DOHH2 (cell line): ENCODE results near the gene DOP1A.

ENCODE experiments used
- H3F3A ChIP-seq: fragments of 200-600 bp; sonication (generic), shearing (Covaris generic); 2 replicates; pipeline ENCODE4 v1.6.0; 2016; ENCODE audit warnings: antibody characterized with exemption, mild to moderate bottlenecking; ENCODE audit not compliant: control insufficient read depth, insufficient read depth
- H3K27ac ChIP-seq: fragments of 200-600 bp; sonication (generic); 2 replicates; pipeline ENCODE4 v1.5.1; 2014; ENCODE audit warnings: low read depth, mild to moderate bottlenecking, low read length, moderate library complexity
- H3K27me3 ChIP-seq: fragments of 200-600 bp; sonication (generic); 2 replicates; pipeline ENCODE4 v1.6.1; 2014; ENCODE audit warnings: mild to moderate bottlenecking, low read length, mixed read lengths; ENCODE audit not compliant: control insufficient read depth
- H3K36me3 ChIP-seq: fragments of 200-600 bp; sonication (generic); 2 replicates; pipeline ENCODE4 v1.6.1; 2014; ENCODE audit warnings: mild to moderate bottlenecking, low read length, moderate library complexity, mixed read lengths; ENCODE audit not compliant: control insufficient read depth
- H3K4me1 ChIP-seq: fragments of 200-600 bp; sonication (generic); 2 replicates; pipeline ENCODE4 v1.6.1; 2014; ENCODE audit warnings: mild to moderate bottlenecking, low read length, mixed read lengths; ENCODE audit not compliant: control insufficient read depth
- H3K4me2 ChIP-seq: fragments of 200-600 bp; sonication (generic); 2 replicates; pipeline ENCODE4 v1.6.0; 2014; ENCODE audit warnings: mild to moderate bottlenecking, low read length, moderate library complexity
- H3K4me3 ChIP-seq: fragments of 200-600 bp; sonication (generic); 2 replicates; pipeline ENCODE4 v1.5.1; 2014; ENCODE audit warnings: mild to moderate bottlenecking, low read length, mixed read lengths
- H3K79me2 ChIP-seq: fragments of 200-600 bp; sonication (generic); 2 replicates; pipeline ENCODE4 v1.6.1; 2014; ENCODE audit warnings: mild to moderate bottlenecking, low read length, mixed read lengths; ENCODE audit not compliant: control insufficient read depth
- H3K9me2 ChIP-seq: fragments of 200-600 bp; sonication (generic); replicated peaks from 2 replicates; pipeline ENCODE4 v1.6.1; 2014; ENCODE audit warnings: mild to moderate bottlenecking, low read length, mixed read lengths; ENCODE audit not compliant: control insufficient read depth
- H3K9me3 ChIP-seq: fragments of 200-600 bp; sonication (generic); 2 replicates; pipeline ENCODE4 v1.6.1; 2014; ENCODE audit warnings: antibody characterized with exemption, low read length, mixed read lengths; ENCODE audit not compliant: control insufficient read depth, insufficient read depth
- H4K20me1 ChIP-seq: fragments of 200-600 bp; sonication (generic); 2 replicates; pipeline ENCODE4 v1.6.0; 2014; ENCODE audit warnings: low read depth, mild to moderate bottlenecking, antibody characterized with exemption, low read length, moderate library complexity; ENCODE audit not compliant: control insufficient read depth, insufficient read depth
- CTCF ChIP-seq: fragments of 200-600 bp; sonication (generic); IDR thresholded peaks from one replicate; pipeline ENCODE4 v1.5.1; 2014; ENCODE audit warnings: antibody characterized with exemption, mild to moderate bottlenecking, low read depth, low read length; ENCODE audit not compliant: poor library complexity, severe bottlenecking
- EZH2phosphoT487 ChIP-seq: fragments of 200-600 bp; sonication (generic); IDR thresholded peaks from 2 replicates; pipeline ENCODE4 v1.6.1; 2017; ENCODE audit warnings: borderline replicate concordance, mild to moderate bottlenecking, antibody characterized with exemption, low read length, moderate library complexity, mixed read lengths

The DOP1A gene

GRCh38 chr6:83068616-83069015 lies 1.1 kb downstream of the DOP1A start:
- peaks cover 6% of the 10 kb centered on the region; the same call in 1 of the 2 replicates for H3F3A ChIP-seq
- no peaks in the 10 kb centered on the region for H3K27me3 ChIP-seq
- no peaks in the 10 kb centered on the region for H3K9me2 ChIP-seq
- H3K4me1 ChIP-seq: peaks cover 59% of the 10 kb centered on the region
- peak overlapping the region; percentile 67 for H3K27ac ChIP-seq
- H4K20me1 ChIP-seq: no peaks in the 10 kb centered on the region
- peaks cover 8% of the 10 kb centered on the region for H3K36me3 ChIP-seq
- H3K79me2 ChIP-seq: peaks cover 78% of the 10 kb centered on the region
- TF ChIP-seq EZH2phosphoT487: no peak
- TF ChIP-seq CTCF: no peak
- H3K4me3 ChIP-seq: peak overlapping the region; percentile 80
- H3K9me3 ChIP-seq: no peaks in the 10 kb centered on the region
- peak overlapping the region; percentile 93 for H3K4me2 ChIP-seq

- peaks cover 15% of the 10 kb centered on the region for H3K36me3 ChIP-seq
- H3F3A ChIP-seq: peaks cover 6% of the 10 kb centered on the region; the same call in 1 of the 2 replicates
- no peaks in the 10 kb centered on the region for H3K9me2 ChIP-seq
- peaks cover 49% of the 10 kb centered on the region for H3K4me1 ChIP-seq
- peak overlapping the region; percentile 55 for H3K27ac ChIP-seq
- peak overlapping the region; percentile 62 for H3K4me3 ChIP-seq
- no peaks in the 10 kb centered on the region for H3K27me3 ChIP-seq
- H3K9me3 ChIP-seq: no peaks in the 10 kb centered on the region
- TF ChIP-seq EZH2phosphoT487 (no peak), CTCF (no peak)
- H4K20me1 ChIP-seq: no peaks in the 10 kb centered on the region
- peak overlapping the region; percentile 93 for H3K4me2 ChIP-seq
- H3K79me2 ChIP-seq: peaks cover 79% of the 10 kb centered on the region
These were observed 2.2 kb downstream of the DOP1A start for GRCh38 chr6:83069633-83070032.

- Histone ChIP-seq H3K27ac (peak overlapping the region; percentile 55), H3K4me2 (peak overlapping the region; percentile 93)
- TF ChIP-seq EZH2phosphoT487: no peak
These were observed 3.6 kb downstream of the DOP1A start for GRCh38 chr6:83071023-83071422.

GRCh38 chr6:83071707-83072106 lies 4.2 kb downstream of the DOP1A start:
- Histone ChIP-seq H3K4me1 (peaks cover 36% of the 10 kb centered on the region), H3K79me2 (peaks cover 90% of the 10 kb centered on the region), H3K27me3 (no peaks in the 10 kb centered on the region), H3K9me2 (no peaks in the 10 kb centered on the region), H3K36me3 (peaks cover 33% of the 10 kb centered on the region), H3K9me3 (no peaks in the 10 kb centered on the region), H4K20me1 (no peaks in the 10 kb centered on the region; the same call in 1 of the 2 replicates), H3K27ac (no peak overlapping the region), H3K4me3 (no peak overlapping the region), H3F3A (peaks cover 6% of the 10 kb centered on the region; the same call in 1 of the 2 replicates), H3K4me2 (no peak overlapping the region; the same call in 1 of the 2 replicates)
- TF ChIP-seq CTCF: no peak

More at GRCh38 chr6:83071023-83071422, 3.6 kb downstream of the DOP1A start:
- Histone ChIP-seq H3F3A (peaks cover 6% of the 10 kb centered on the region; the same call in 1 of the 2 replicates), H3K4me3 (peak overlapping the region; percentile 62), H3K4me1 (peaks cover 43% of the 10 kb centered on the region), H4K20me1 (no peaks in the 10 kb centered on the region; the same call in 1 of the 2 replicates), H3K36me3 (peaks cover 27% of the 10 kb centered on the region), H3K9me3 (no peaks in the 10 kb centered on the region), H3K79me2 (peaks cover 83% of the 10 kb centered on the region), H3K27me3 (no peaks in the 10 kb centered on the region), H3K9me2 (no peaks in the 10 kb centered on the region)
